ENCODE results near the gene KLK15.

DNA sequence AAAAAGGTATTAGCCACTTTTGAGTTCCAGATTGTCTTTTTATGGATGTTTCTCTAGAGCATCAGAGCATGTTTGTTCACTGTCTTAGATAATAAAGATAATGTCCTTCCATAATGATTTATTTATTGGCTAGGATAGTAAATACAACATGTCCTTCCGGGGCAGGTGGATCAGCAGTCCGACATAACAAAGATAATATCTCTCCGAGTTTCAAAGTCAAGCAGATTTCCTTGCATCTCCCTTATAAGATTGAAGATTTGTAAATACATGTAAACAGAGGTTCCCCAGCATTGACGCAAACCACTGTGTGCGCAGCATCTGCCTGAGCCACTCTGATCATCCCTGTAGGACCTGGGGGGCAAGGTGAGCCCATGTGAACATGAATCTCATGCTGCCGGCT, 8.8 kb upstream of the KLK15 start:
- TF ChIP-seq JUN (IDR thresholded peaks at IDR 0.05), result no peak
- TF ChIP-seq, protein P1, sequence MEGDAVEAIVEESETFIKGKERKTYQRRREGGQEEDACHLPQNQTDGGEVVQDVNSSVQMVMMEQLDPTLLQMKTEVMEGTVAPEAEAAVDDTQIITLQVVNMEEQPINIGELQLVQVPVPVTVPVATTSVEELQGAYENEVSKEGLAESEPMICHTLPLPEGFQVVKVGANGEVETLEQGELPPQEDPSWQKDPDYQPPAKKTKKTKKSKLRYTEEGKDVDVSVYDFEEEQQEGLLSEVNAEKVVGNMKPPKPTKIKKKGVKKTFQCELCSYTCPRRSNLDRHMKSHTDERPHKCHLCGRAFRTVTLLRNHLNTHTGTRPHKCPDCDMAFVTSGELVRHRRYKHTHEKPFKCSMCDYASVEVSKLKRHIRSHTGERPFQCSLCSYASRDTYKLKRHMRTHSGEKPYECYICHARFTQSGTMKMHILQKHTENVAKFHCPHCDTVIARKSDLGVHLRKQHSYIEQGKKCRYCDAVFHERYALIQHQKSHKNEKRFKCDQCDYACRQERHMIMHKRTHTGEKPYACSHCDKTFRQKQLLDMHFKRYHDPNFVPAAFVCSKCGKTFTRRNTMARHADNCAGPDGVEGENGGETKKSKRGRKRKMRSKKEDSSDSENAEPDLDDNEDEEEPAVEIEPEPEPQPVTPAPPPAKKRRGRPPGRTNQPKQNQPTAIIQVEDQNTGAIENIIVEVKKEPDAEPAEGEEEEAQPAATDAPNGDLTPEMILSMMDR (IDR thresholded peaks at IDR 0.05), result no peak
- TF ChIP-seq, protein P2, sequence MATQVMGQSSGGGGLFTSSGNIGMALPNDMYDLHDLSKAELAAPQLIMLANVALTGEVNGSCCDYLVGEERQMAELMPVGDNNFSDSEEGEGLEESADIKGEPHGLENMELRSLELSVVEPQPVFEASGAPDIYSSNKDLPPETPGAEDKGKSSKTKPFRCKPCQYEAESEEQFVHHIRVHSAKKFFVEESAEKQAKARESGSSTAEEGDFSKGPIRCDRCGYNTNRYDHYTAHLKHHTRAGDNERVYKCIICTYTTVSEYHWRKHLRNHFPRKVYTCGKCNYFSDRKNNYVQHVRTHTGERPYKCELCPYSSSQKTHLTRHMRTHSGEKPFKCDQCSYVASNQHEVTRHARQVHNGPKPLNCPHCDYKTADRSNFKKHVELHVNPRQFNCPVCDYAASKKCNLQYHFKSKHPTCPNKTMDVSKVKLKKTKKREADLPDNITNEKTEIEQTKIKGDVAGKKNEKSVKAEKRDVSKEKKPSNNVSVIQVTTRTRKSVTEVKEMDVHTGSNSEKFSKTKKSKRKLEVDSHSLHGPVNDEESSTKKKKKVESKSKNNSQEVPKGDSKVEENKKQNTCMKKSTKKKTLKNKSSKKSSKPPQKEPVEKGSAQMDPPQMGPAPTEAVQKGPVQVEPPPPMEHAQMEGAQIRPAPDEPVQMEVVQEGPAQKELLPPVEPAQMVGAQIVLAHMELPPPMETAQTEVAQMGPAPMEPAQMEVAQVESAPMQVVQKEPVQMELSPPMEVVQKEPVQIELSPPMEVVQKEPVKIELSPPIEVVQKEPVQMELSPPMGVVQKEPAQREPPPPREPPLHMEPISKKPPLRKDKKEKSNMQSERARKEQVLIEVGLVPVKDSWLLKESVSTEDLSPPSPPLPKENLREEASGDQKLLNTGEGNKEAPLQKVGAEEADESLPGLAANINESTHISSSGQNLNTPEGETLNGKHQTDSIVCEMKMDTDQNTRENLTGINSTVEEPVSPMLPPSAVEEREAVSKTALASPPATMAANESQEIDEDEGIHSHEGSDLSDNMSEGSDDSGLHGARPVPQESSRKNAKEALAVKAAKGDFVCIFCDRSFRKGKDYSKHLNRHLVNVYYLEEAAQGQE (IDR thresholded peaks at IDR 0.05), result no peak
- no peak for TF ChIP-seq ZSCAN20 (CRISPR knock-in tag; IDR thresholded peaks at IDR 0.05)
- no peak for TF ChIP-seq RNF2 (IDR thresholded peaks at IDR 0.05; ENCODE audit: borderline replicate concordance, low read depth)
- TF ChIP-seq POLR2A (IDR thresholded peaks at IDR 0.05; ENCODE audit: low read length), result no peak
- TF ChIP-seq, protein P3, sequence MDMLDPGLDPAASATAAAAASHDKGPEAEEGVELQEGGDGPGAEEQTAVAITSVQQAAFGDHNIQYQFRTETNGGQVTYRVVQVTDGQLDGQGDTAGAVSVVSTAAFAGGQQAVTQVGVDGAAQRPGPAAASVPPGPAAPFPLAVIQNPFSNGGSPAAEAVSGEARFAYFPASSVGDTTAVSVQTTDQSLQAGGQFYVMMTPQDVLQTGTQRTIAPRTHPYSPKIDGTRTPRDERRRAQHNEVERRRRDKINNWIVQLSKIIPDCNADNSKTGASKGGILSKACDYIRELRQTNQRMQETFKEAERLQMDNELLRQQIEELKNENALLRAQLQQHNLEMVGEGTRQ (IDR thresholded peaks at IDR 0.05), result no peak

Data from A549 (cell line).